Activated gamma-delta T cell treated with Interleukin-2 at 50 U/mL for 16 hours (primary cell): ENCODE measurements around the gene KLK14.
A peak's percentile ranks its signal among the peaks of the same experiment; 100 is the strongest.

ENCODE experiments used
- DNase-seq: peaks from one replicate; pipeline ENCODE4 v3.0.0-alpha.2; 2020

The KLK14 gene, protein sequence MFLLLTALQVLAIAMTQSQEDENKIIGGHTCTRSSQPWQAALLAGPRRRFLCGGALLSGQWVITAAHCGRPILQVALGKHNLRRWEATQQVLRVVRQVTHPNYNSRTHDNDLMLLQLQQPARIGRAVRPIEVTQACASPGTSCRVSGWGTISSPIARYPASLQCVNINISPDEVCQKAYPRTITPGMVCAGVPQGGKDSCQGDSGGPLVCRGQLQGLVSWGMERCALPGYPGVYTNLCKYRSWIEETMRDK

DNA sequence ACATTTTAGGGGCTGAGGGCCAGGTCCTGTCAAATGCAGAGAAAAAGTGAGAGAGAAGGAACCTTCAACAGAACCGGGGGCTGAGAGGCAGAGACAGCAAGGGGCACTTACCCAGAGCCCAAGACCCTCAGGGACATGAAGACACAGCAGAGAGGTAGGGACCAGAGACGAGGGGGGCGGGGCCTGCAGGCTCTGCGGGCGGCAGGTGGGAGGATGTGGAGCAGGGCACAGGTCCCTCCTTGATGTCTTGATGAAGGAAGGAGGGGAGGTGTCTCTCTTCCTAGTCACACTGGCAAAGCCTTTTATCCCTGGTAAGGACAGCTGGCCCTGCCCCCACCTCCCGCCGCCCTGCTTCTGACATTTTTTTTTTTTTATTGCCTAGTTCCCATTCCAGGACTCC, at the start of gene KLK14:
TSS of gene KLK14 (minus strand) at position 277 of the 400 bp plus-strand sequence. CDS start at position 4, 273 bp downstream.
- no peak for DNase-seq

DNA sequence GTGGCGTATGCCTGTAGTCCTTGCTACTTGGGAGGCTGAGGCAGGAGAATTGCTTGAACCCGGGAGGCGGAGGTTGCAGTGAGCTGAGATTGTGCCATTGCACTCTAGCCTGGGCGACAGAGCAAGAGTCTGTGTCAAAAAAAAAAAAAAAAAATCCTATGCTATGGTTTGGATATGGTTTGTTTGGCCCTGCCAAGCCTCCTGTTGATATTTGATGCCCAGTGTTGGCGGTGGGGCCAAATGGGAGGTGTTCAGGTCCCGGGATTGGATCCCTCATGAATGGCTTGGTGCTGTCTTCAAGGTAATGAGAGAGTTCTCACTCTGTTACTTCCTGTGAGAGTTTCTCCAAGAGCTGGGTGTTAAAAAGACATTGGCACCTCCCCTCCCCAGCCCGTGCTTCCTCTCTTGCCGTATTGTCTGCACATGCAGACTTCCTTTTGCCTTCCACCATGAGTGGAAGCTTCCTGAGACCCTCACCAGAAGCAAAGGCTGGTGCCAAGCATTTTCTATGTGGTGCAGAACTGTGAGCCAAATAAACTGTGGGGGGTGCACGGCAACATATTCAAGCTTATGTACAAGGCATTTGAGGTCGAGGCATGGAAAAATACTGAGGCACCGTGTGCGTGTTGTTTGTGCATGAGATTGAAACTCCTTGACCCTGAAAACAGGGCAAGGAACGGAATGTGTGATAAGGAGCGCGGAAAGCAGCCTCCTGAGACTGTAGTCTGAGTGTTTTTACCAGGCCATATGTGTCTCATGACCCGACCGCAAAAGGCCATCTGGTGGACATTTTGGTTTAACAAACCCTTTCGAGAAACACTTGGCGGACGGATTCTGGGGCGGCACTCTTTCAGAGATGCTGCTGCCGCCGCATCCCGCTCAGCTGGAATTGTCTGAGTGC, 49.3 kb upstream of the KLK14 start:
- DNase-seq, result peak; percentile 44

- no peak for DNase-seq
Observed at GRCh38 chr19:51129716-51130115, 47.0 kb upstream of the KLK14 start.

GRCh38 chr19:51128227-51128626, 45.5 kb upstream of the KLK14 start:
- DNase-seq, result no peak

GRCh38 chr19:51127755-51128154, 45.1 kb upstream of the KLK14 start:
- peak; percentile 36 for DNase-seq

GRCh38 chr19:51127032-51127431, 44.3 kb upstream of the KLK14 start:
- no peak for DNase-seq

- no peak for DNase-seq
Observed at GRCh38 chr19:51125421-51126075, 42.9 kb upstream of the KLK14 start.

DNA sequence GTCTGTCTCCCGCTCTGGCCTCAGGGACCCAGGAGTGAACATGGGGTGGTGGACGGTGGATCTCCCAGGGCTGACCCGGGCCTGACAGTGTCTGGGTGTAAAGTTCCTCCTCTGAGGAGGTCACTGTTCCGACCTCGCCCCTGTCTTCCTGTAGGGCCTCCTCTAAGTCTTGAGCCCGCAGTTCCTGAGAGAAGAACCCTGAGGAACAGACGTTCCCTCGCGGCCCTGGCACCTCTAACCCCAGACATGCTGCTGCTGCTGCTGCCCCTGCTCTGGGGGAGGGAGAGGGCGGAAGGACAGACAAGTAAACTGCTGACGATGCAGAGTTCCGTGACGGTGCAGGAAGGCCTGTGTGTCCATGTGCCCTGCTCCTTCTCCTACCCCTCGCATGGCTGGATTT, 42.0 kb upstream of the KLK14 start, which contains the start of gene SIGLEC9:
TSS of gene SIGLEC9 (plus strand) at position 178 of the 400 bp plus-strand sequence. CDS start at position 247, 69 bp downstream.
- DNase-seq, result no peak

DNA sequence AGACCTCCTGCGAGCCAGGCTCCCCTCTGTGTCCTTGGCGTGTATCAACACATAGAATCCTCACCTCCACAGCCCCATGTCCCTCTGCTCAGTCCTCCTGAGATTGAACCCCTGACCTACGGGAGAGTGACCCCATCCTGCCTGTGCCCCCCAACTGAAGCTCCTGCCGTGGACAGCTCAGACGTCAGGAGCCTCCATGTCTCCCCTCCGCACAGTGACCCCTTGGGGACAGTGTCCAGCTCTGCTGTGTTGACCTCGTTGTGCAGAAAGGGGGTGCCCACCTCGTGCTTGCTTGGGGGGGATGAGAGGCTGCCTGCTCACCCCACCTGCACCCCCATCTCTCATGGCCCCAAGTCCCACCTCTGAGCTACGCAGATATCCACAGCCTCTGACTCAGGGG, 41.5 kb upstream of the KLK14 start:
- no peak for DNase-seq

- no peak for DNase-seq
Observed at GRCh38 chr19:51123802-51124201, 41.1 kb upstream of the KLK14 start.

DNA sequence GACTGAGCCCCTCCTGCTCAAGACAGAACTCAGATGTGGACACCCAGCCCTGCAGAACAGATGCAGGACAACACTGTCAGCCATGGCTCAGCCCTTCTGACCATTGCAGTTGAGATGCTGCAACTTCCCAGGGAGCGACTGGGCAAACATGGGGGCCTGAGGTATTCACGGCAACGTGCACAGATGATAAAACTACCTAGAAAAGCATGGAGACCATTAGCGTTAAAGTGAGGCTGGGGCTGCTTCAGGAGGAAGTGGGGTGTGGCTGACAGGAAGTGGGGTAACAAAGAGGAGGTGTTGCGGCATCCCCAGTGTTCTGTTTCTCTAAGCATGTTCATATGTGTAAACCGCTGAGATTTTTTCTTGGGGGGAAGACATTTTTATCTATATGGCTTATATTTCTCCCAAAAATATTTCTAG, 40.7 kb upstream of the KLK14 start:
- DNase-seq, result peak; percentile 65

- DNase-seq, result no peak
Observed at GRCh38 chr19:51122112-51122981, 39.7 kb upstream of the KLK14 start.

- no peak for DNase-seq
Observed at GRCh38 chr19:51121257-51121656, 38.6 kb upstream of the KLK14 start.

- DNase-seq, result no peak
Observed at GRCh38 chr19:51120160-51120559, 37.5 kb upstream of the KLK14 start.

GRCh38 chr19:51119611-51120010, 36.9 kb upstream of the KLK14 start:
- DNase-seq, result no peak

DNA sequence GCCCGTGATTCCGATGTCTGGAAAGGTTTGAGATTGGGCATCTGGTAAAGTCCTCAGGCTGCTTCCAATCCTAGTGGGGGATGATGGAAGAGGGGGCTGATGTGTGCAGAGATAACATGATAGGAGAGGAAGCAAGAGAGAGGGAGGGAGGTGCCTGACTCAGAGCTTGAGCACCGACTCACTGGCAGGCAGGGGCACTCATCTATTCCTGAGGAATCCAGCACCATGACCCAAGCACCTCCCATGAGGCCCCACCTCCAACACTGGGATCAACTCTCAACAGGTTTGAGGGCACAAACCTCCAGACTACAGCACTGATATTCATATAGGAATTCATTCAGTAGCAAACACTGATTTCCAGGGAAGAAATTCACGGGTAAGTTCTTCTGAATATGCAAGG, 36.4 kb upstream of the KLK14 start:
- no peak for DNase-seq

- DNase-seq, result no peak
Observed at GRCh38 chr19:51116736-51117286, 34.1 kb upstream of the KLK14 start.

- DNase-seq, result no peak
Observed at GRCh38 chr19:51114087-51114729, 31.5 kb upstream of the KLK14 start.

DNA sequence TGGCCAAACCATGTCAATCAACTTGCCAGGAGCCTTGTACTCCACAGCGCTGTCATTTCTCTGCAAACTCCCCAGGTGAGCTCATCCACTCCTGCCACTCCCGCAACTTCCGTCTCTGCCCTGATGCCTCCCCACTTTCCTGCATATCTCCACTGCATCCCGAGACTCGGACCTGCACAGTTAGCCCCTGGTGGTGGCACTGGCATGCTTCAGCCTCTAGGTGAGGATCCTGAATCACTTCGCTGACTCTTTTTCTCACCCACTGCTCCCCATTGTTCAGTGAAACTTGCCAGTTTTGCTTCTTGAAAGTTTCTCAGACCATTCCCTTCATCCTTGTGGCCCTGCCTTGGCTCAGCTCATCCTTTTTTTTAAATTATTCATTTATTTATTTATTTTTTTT, 28.9 kb upstream of the KLK14 start:
- no peak for DNase-seq

- DNase-seq, result no peak
Observed at GRCh38 chr19:51110666-51110971, 27.9 kb upstream of the KLK14 start.

DNA sequence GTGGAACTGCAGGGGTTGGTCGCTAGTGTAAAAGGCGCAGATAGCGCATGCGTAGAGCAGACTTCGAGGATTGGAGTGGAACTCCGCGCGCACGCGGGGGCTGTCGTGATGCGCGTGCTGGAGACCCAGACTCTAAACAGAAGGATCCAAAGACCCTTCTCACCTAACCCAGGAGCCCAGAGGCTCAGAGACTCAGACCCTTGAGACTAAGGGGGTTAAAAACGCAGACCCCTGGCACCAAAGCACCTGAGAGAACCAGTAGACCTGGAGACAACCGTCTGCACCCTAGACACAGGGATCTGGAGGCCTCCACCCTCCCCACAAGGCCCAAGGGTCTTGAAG, 26.1 kb upstream of the KLK14 start:
- no peak for DNase-seq
